Suprapubic skin (tissue), 4 donors: Measurements from ENCODE around the gene FUZ. TPM values are rescaled to one million over a fixed set of nuclear protein-coding genes. Genes with fewer than 3 reads are reported as not detected.

Experiments used
- DNase-seq, 2 donors: peaks; one replicate each; pipeline ENCODE4 v3.0.0-alpha.2; 2019; ENCODE audit warnings: low spot score in 2 of 2
- H3K27ac ChIP-seq: fragments of 200-600 bp; sonication (generic); one replicate; pipeline ENCODE4 v1.5.1; 2019
- H3K27me3 ChIP-seq: fragments of 200-600 bp; sonication (generic); one replicate; pipeline ENCODE4 v1.5.1; 2019
- H3K36me3 ChIP-seq: fragments of 200-600 bp; sonication (generic); one replicate; pipeline ENCODE4 v1.5.1; 2019
- H3K4me1 ChIP-seq: fragments of 200-600 bp; sonication (generic); one replicate; pipeline ENCODE4 v1.5.1; 2019
- H3K4me3 ChIP-seq: fragments of 200-600 bp; sonication (generic); one replicate; pipeline ENCODE4 v1.5.1; 2019; ENCODE audit warnings: mild to moderate bottlenecking
- H3K9me3 ChIP-seq: fragments of 200-600 bp; sonication (generic); one replicate; pipeline ENCODE4 v1.5.1; 2019
- EP300 ChIP-seq: sonication (generic); formaldehyde crosslinking; IDR thresholded peaks from one replicate; pipeline ENCODE4 v1.6.1; 2017; ENCODE audit warnings: antibody characterized with exemption
- POLR2A ChIP-seq, 2 donors: fragments of 450-650 bp; IDR thresholded peaks; one replicate each; pipeline ENCODE4 v1.6.1; 2017; ENCODE audit warnings: antibody characterized with exemption in 2 of 2, mild to moderate bottlenecking in 2 of 2, moderate library complexity in 2 of 2
- POLR2AphosphoS5 ChIP-seq, 3 donors: sonication (generic); formaldehyde crosslinking; IDR thresholded peaks; one replicate each; pipeline ENCODE4 v1.6.1; 2017; ENCODE audit warnings: antibody characterized with exemption in 3 of 3
- WGBS: methylation state at CpG from one replicate; pipeline ENCODE4 v1.1.5; 2018; 5-methylcytosine and 5-hydroxymethylcytosine counted together
- total RNA-seq, 4 donors: library from RNA; depleted of rRNA; stranded (reverse); fragments of >200 nt; gene quantifications; one replicate each; pipeline ENCODE4 v1.1.0, GENCODE V29; 2016
- TF ChIP-seq, protein P1 (sequence below), 2 donors: fragments of 200-600 bp in 1 of 2; fragments of 450-650 bp in 1 of 2; sonication (generic) in 1 of 2; IDR thresholded peaks; one replicate each; pipeline ENCODE4 v1.5.1; 2016 to 2019; ENCODE audit warnings: antibody characterized with exemption in 2 of 2, mild to moderate bottlenecking in 1 of 2, moderate library complexity in 1 of 2

Gene FUZ
- total RNA-seq, 4 donors from 2014 or later = 9.4 to 24.2 (median 14.4) TPM

GRCh38 chr19:49798574-49798973, 14.5 kb downstream of the FUZ start:
- Histone ChIP-seq H3K4me3 (no peak overlapping the region), H3K27me3 (no peaks in the 10 kb centered on the region), H3K27ac (no peak overlapping the region), H3K36me3 (peaks cover 98% of the 10 kb centered on the region), H3K4me1 (no peaks in the 10 kb centered on the region), H3K9me3 (no peaks in the 10 kb centered on the region)
- TF ChIP-seq POLR2A (IDR thresholded peaks at IDR 0.05) = no peak
- TF ChIP-seq EP300 = no peak
- TF ChIP-seq, protein P1, sequence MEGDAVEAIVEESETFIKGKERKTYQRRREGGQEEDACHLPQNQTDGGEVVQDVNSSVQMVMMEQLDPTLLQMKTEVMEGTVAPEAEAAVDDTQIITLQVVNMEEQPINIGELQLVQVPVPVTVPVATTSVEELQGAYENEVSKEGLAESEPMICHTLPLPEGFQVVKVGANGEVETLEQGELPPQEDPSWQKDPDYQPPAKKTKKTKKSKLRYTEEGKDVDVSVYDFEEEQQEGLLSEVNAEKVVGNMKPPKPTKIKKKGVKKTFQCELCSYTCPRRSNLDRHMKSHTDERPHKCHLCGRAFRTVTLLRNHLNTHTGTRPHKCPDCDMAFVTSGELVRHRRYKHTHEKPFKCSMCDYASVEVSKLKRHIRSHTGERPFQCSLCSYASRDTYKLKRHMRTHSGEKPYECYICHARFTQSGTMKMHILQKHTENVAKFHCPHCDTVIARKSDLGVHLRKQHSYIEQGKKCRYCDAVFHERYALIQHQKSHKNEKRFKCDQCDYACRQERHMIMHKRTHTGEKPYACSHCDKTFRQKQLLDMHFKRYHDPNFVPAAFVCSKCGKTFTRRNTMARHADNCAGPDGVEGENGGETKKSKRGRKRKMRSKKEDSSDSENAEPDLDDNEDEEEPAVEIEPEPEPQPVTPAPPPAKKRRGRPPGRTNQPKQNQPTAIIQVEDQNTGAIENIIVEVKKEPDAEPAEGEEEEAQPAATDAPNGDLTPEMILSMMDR (IDR thresholded peaks at IDR 0.05) = no peak
- WGBS = 90% methylated on average over 8 of the region's 11 CpGs
- DNase-seq = no peak

DNA sequence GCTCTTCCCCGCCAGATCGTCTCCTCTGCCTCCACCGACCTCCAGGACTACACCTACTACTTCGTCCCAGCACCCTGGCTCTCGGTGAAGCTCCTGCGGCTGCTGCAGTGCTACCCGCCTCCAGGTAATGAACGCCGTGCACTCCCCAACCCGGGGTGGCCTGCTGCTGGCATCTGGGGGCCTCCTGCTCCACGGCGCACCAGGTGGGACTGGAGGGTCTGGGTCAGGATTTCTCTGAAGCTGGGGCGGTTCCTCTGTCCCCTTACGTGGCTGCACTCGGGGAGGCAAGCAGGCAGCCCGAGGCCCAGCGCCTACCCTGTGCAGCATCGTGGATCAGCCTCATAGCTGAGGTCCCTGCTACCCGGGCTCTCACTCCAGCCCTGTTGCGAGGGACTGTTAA, 17.5 kb downstream of the FUZ start:
- Histone ChIP-seq H3K4me1 (peaks cover 5% of the 10 kb centered on the region), H3K9me3 (no peaks in the 10 kb centered on the region), H3K36me3 (peaks cover 100% of the 10 kb centered on the region), H3K4me3 (no peak overlapping the region), H3K27ac (no peak overlapping the region), H3K27me3 (no peaks in the 10 kb centered on the region)
- TF ChIP-seq POLR2AphosphoS5 (IDR thresholded peaks at IDR 0.05) (no peak), POLR2A (IDR thresholded peaks at IDR 0.05) (no peak), EP300 (no peak)
- TF ChIP-seq, protein P1 (IDR thresholded peaks at IDR 0.05) = no peak
- DNase-seq = no peak
- 95% methylated on average over 11 of the region's 20 CpGs for WGBS

DNA sequence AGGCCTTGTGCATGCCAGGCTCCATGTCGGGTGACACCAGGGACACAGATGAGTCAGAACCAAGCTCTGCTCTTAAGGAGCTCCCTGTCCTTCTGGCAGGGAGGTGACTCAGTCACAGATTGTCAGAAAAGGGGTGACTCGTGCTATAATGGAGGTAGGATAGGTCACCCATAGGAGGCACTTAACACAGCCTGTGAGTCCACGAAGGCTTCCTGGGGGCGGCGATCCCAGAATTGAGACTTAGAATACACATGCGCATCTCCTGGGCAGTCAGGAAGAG, 19.6 kb downstream of the FUZ start:
- DNase-seq = no peak
- H3K4me3 ChIP-seq = no peak overlapping the region
- H3K9me3 ChIP-seq = no peaks in the 10 kb centered on the region
- peaks cover 8% of the 10 kb centered on the region for H3K4me1 ChIP-seq
- TF ChIP-seq EP300 = no peak
- TF ChIP-seq POLR2A (IDR thresholded peaks at IDR 0.05) = no peak
- TF ChIP-seq, protein P1 (IDR thresholded peaks at IDR 0.05) = no peak
- no peak for TF ChIP-seq POLR2AphosphoS5 (IDR thresholded peaks at IDR 0.05)
- no peak overlapping the region for H3K27ac ChIP-seq
- WGBS = 86% methylated on average over 6 of the region's 6 CpGs
- peaks cover 98% of the 10 kb centered on the region for H3K36me3 ChIP-seq
- H3K27me3 ChIP-seq = no peaks in the 10 kb centered on the region

- Histone ChIP-seq H3K9me3 (no peaks in the 10 kb centered on the region), H3K27ac (no peak overlapping the region), H3K36me3 (peaks cover 98% of the 10 kb centered on the region), H3K4me1 (peaks cover 8% of the 10 kb centered on the region), H3K4me3 (no peak overlapping the region), H3K27me3 (no peaks in the 10 kb centered on the region)
- WGBS = 87% methylated on average over 22 of the region's 22 CpGs
- TF ChIP-seq POLR2A (IDR thresholded peaks at IDR 0.05) (no peak), EP300 (no peak), POLR2AphosphoS5 (IDR thresholded peaks at IDR 0.05) (no peak)
- TF ChIP-seq, protein P1 (IDR thresholded peaks at IDR 0.05) = no peak
- DNase-seq = no peak
Measured at GRCh38 chr19:49792829-49793560, 20.1 kb downstream of the FUZ start.

DNA sequence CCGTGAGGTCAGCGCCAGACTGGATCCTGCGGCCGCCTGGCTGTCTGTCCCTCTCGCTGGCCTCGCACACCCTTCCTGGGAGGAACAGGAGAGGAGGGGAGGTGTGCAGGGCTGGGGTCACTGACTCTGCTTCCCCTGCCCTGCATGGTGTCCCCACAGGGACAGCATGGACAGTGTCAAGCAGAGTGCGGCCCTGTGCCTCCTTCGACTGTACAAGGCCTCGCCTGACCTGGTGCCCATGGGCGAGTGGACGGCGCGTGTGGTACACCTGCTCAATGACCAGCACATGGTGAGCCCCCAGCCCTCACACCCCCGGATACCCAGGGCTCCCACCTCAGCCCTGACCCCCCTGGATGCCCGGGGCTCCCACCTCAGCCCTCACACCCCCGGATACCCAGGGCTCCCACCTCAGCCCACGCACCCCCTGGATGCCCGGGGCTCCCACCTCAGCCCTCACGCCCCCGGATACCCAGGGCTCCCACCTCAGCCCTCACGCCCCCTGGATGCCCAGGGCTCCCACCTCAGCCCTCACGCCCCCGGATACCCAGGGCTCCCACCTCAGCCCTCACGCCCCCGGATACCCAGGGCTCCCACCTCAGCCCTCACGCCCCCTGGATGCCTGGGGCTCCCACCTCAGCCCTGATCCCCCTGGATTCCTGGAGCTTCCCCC, 21.2 kb downstream of the FUZ start:
- Histone ChIP-seq H3K27me3 (no peaks in the 10 kb centered on the region), H3K4me1 (peaks cover 8% of the 10 kb centered on the region), H3K4me3 (no peak overlapping the region), H3K9me3 (no peaks in the 10 kb centered on the region), H3K27ac (no peak overlapping the region), H3K36me3 (peaks cover 91% of the 10 kb centered on the region)
- TF ChIP-seq EP300 = no peak
- no peak for TF ChIP-seq POLR2AphosphoS5 (IDR thresholded peaks at IDR 0.05)
- no peak for TF ChIP-seq POLR2A (IDR thresholded peaks at IDR 0.05)
- TF ChIP-seq, protein P1 (IDR thresholded peaks at IDR 0.05) = no peak
- WGBS = 95% methylated on average over 14 of the region's 26 CpGs
- DNase-seq = no peak
